AG04450 (cell line): Measurements from ENCODE around the gene HOXA10. TPM values are rescaled to one million over a fixed set of nuclear protein-coding genes. Genes with fewer than 3 reads are reported as not detected.

Experiments used
- CTCF ChIA-PET: fragments of 300-600, 350-600 bp; formaldehyde crosslinking; extraction: SDS; loops from one replicate; lab custom pipeline; 2022; ENCODE audit warnings: antibody characterized with exemption, inconsistent platforms; lab: Charles Lee
- POLR2A ChIA-PET: fragments of 350-600 bp; formaldehyde crosslinking; extraction: SDS; loops from one replicate; lab custom pipeline; 2021; ENCODE audit warnings: antibody characterized with exemption, inconsistent platforms; lab: Yijun Ruan, JAX
- DNase-seq: peaks from one replicate; pipeline ENCODE4 v3.0.0-alpha.2; 2011; ENCODE audit warnings: low read depth, low spot score
- H3K27ac ChIP-seq: one replicate; pipeline ENCODE4 v1.5.1; 2012; ENCODE audit warnings: low read depth, low read length, control low read depth
- H3K27me3 ChIP-seq: one replicate; pipeline ENCODE4 v1.6.0; 2012; ENCODE audit warnings: low read length; ENCODE audit not compliant: control insufficient read depth, insufficient read depth
- H3K4me3 ChIP-seq: 2 replicates; pipeline ENCODE4 v1.5.1; 2011; ENCODE audit warnings: mild to moderate bottlenecking, low read depth, low read length, control low read depth
- H3K9me3 ChIP-seq: 2 replicates; pipeline ENCODE4 v1.5.1; 2012; ENCODE audit warnings: low read length; ENCODE audit not compliant: control insufficient read depth, insufficient read depth
- CTCF ChIP-seq: IDR thresholded peaks from 2 replicates; pipeline ENCODE4 v1.5.1; 2011; ENCODE audit warnings: low read depth, low read length, control low read depth, inconsistent platforms
- polyA plus RNA-seq: library from polyadenylated mRNA; depleted of rRNA; stranded (reverse); fragments of >200 nt; gene quantifications from 2 replicates; pipeline ENCODE4 v1.2.3, GENCODE V29; 2011

The HOXA10 gene
- polyA plus RNA-seq, 1 experiment, result 0.47 TPM

- ChIA-PET POLR2A (no interaction called here), CTCF (interaction anchor here (0.6 to 1.3 kb wide), 3 partner anchors 10 to 1280 kb away, joined by 3 to 5 read pairs (median 3); no protein-coding TSS in a partner anchor)
- peaks cover 91% of the 10 kb centered on the region for H3K27me3 ChIP-seq
- peaks cover 20% of the 10 kb centered on the region; the same call in 1 of the 2 replicates for H3K9me3 ChIP-seq
- no peak for TF ChIP-seq CTCF
- peak overlapping the region; percentile 25 for H3K4me3 ChIP-seq
- no peak overlapping the region for H3K27ac ChIP-seq
- DNase-seq, result no peak
Observed at GRCh38 chr7:27172823-27173510, 1.2 kb downstream of the HOXA10 start.

GRCh38 chr7:27172315-27172774 is 1.8 kb downstream of the HOXA10 start:
- POLR2A ChIA-PET, result no interaction called here

GRCh38 chr7:27171637-27172314 is 2.3 kb downstream of the HOXA10 start:
- Histone ChIP-seq H3K4me3 (no peak overlapping the region), H3K9me3 (peaks cover 20% of the 10 kb centered on the region; the same call in 1 of the 2 replicates)
- CTCF ChIA-PET, result interaction anchor here (0.5 to 3.4 kb wide), 5 partner anchors 8 to 1920 kb away, joined by 3 to 25 read pairs (median 6); no protein-coding TSS in a partner anchor

More at GRCh38 chr7:27172315-27172774, 1.8 kb downstream of the HOXA10 start:
- TF ChIP-seq CTCF, result no peak
- peaks cover 20% of the 10 kb centered on the region; the same call in 1 of the 2 replicates for H3K9me3 ChIP-seq
- no peak overlapping the region for H3K4me3 ChIP-seq
- CTCF ChIA-PET, result interaction anchor here (0.5 to 3.4 kb wide), 5 partner anchors 7 to 1920 kb away, joined by 3 to 25 read pairs (median 5); no protein-coding TSS in a partner anchor
- peaks cover 91% of the 10 kb centered on the region for H3K27me3 ChIP-seq
- DNase-seq, result no peak
- H3K27ac ChIP-seq, result no peak overlapping the region

GRCh38 chr7:27171325-27171636 is 2.8 kb downstream of the HOXA10 start:
- Histone ChIP-seq H3K27ac (no peak overlapping the region), H3K4me3 (no peak overlapping the region), H3K9me3 (peaks cover 24% of the 10 kb centered on the region; the same call in 1 of the 2 replicates), H3K27me3 (peaks cover 92% of the 10 kb centered on the region)
- TF ChIP-seq CTCF, result no peak
- POLR2A ChIA-PET, result no interaction called here
- DNase-seq, result no peak
- CTCF ChIA-PET, result interaction anchor here (1.2 to 3.4 kb wide), 4 partner anchors 8 to 1279 kb away, joined by 5 to 25 read pairs (median 7); no protein-coding TSS in a partner anchor

More at GRCh38 chr7:27171637-27172314, 2.3 kb downstream of the HOXA10 start:
- no peak for DNase-seq
- Histone ChIP-seq H3K27me3 (peaks cover 91% of the 10 kb centered on the region), H3K27ac (no peak overlapping the region)
- no peak for TF ChIP-seq CTCF
- POLR2A ChIA-PET, result no interaction called here
